GM18505 (cell line): Measurements from ENCODE around the gene TGM2.

Source experiments
- ATAC-seq: cut with Tn5 transposase; IDR thresholded peaks from one replicate; pipeline ENCODE4 v1.9.1; 2021; ENCODE audit not compliant: unreplicated experiment
- POLR2A ChIP-seq: IDR thresholded peaks from 4 replicates; pipeline ENCODE4 v1.6.1; 2011; ENCODE audit warnings: borderline replicate concordance; ENCODE audit not compliant: insufficient read depth, insufficient read length; ENCODE audit errors: extremely low read depth

Gene TGM2

DNA sequence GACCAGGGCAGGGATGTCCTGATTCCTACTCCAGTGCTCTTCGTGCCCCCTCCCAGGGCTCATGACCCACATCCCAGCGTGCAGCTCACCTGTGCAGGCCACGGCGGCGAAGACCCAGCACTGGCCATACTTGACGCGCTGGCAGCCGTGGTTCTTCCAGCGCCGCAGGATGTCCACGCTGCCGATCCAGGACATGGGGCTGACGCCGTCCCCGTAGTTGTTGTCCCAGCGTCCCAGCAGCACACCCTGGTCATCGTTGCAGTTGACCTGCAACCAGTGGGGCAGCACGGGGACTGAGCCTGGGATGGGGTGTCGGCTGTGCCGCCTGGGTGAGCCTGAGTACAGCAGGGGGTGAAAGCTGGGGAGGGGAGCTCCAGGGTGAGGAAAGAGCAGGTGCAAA, 18.4 kb downstream of the TGM2 start:
- no peak for TF ChIP-seq POLR2A
- ATAC-seq: no peak

DNA sequence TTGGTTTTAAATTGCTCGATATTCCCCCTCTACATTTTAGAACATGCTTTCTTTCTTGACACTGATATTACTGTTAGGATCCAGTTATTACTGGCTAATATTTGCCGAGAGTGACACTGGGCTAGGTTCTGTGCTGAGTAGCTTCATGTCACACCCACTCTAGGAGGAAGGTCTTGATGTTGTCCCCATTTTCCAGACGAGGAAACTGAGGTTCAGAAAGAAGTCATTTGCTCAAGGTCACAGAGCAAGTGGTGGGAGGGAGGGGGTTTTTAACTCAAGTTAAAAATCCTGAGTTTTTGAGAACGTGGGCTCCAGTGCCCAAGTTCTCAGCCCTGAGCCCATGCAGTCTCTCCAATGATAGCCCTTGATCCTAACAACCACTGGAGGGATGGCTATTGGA, 18.9 kb downstream of the TGM2 start:
- no peak for ATAC-seq
- TF ChIP-seq POLR2A: no peak

DNA sequence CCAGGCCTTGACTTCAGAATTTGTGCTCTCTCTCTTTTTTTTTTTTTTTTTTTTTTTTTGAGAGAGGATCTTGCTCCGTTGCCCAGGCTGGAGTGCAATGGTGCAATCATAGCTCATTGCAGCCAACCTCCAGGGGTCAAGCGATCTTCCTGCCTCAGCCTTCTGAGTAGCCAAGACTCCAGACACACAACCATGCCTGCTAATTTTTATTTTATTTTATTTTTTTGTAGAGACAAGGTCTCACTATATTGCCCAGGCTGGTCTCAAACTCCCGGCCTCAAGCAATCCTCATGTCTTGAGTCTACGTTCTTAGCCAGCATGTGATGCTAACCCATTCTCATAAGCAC, 19.4 kb downstream of the TGM2 start:
- no peak for TF ChIP-seq POLR2A
- no peak for ATAC-seq

- TF ChIP-seq POLR2A: no peak
- ATAC-seq: no peak
Observed at GRCh38 chr20:38144974-38145728, 19.9 kb downstream of the TGM2 start.

GRCh38 chr20:38144598-38144973, 20.5 kb downstream of the TGM2 start:
- no peak for ATAC-seq
- TF ChIP-seq POLR2A: no peak

- ATAC-seq: no peak
- TF ChIP-seq POLR2A: no peak
Observed at GRCh38 chr20:38143646-38144554, 21.2 kb downstream of the TGM2 start.

DNA sequence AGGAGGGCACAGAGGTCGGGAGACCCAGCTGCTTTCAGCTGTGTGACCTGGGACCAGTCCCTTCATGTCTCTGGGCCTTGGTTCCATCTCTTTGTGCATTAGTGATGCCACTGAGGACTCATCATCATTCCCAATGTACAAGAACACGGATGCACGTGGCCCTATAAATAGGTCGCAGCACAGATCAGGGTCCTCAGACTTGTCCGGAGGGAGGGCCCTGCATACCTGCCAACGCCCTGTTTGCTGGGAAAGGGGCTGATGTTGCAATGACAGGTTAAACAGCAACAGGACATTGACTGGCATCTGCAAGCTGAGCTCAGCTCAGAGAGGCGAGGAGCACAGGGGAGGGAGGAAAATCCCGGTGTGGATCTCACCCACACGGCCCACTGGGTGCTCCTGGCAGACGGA, 21.8 kb downstream of the TGM2 start:
- no peak for TF ChIP-seq POLR2A
- no peak for ATAC-seq

DNA sequence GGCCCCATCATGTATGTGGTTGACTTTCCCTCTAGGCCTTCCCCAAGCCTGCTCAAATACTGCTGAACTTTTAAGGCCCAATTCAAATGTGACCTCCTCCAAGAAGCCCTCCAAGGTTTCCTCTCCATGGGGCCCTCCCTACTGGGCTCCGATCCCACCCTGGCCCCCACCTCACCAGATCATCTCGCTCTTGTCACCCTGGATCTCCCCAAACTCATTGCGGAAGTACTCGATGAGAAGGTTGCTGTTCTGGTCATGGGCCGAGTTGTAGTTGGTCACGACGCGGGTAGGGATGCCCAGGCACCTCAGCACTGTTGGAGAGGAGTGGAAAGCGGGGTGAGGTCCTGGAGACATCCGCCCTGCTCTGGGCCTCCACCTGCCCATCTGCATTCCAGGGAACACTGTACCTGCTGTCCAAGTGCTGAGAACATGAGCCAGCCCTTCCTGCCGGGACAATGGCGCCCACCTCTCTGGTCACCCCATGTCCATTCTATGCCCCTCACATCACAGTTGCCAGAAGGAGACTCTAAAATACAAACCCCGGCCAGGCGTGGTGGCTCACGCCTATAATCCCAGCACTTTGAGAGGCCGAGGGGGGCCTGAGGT, 23.1 kb downstream of the TGM2 start:
- no peak for TF ChIP-seq POLR2A
- ATAC-seq: no peak

DNA sequence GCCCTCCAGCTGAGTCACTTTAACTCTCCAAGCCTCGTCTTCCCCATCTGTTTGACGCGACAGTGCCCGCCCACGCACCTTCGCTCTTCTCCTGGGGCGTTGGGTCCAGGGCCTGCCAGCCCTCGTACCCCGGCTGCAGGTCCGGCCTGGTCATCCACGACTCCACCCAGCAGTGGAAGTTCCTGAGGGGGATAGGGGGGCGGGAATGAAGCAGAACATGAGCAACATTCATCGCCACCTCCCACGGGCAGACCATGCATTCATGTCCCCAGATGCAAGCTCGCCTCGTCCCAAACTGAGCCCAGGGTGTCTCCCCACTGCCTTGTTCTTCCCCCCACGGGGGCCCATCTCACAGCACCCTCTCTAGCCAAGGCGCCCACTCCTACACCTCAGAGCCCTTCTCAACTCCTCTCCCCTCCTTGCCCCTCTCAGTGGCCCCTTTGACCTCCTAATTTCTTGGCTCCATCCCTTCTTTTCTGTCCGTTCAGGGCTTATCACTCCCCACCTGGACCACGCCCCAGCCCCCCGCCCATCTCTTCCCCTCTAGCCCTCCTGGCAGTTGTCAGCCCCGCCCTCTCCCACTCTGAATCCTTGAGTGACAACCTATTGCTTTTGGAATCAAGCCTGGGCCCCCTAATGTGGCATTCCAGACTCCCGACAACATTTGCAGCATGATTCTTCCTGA, 23.7 kb downstream of the TGM2 start:
- ATAC-seq: no peak
- TF ChIP-seq POLR2A: no peak

DNA sequence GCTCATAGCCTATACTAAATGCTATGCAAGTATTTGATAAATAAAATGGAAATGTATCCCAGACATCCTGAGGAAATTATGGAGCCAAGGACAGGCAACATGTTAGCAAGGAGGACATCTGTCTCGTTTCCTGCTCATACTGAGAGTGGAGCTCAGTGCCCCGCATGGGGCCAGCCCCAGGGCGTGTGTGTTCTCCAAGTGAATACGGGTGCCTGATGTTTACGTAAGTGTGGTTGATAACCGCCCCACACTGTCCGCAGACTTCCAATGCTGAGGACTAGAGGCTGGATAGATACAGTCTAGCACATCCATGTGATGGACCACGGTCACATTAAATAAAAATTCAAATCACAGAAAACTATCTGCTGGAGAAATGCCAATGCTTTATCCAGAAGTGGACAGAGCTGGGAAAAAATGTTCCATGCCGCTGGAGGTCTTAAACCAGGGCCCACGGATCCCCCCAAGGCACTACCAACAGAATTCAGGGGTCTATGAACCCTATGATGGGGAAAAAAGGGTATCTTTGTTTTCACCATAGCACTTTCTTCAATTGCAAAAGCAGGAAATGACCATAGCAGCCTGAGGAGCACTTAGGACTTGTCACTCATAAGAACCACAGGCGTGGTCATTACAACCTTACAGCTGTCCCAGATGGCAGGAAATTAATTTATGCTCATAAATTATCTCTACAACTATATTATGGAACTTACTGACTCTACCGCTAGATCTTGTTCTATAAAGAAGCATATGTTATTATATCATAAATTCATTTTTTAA, 24.9 kb downstream of the TGM2 start:
- TF ChIP-seq POLR2A: no peak

DNA sequence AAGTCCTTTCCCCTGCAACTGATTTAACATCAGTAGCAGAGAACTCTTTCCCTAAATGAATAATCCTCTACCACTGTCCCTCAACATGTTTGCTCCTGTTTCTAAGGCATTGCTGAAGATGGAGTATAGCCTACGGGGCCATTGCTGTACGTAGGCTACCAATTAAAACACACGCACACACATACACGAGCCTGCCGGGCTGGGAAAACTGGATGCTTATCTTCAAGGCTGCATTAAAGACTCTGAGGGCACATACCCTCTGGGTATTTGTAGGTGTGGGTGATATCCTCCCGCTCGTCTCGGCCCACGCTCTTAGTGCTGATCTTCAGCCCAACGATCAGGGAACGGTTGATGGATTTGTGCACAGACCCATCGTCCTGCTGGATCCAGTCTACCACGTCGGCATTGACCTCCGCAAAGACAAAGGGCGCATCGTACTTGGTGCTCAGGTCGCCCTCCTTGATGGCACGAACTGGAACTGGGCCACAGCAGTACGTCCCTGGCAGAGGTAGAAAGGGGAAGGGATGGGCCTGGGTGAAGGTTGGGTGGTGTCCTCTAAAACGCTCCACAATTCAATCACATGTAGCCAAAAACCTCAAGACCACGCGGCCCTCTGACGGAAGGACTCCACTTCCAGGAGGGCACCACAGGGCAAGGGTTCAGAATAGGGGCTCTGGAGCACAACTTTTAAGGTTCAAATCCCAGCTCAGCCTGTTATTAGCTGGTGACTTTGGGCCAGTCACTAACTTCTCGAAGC, 25.7 kb downstream of the TGM2 start:
- TF ChIP-seq POLR2A: no peak
- no peak for ATAC-seq

More for the DNA sequence above, 24.9 kb downstream of the TGM2 start:
- no peak for ATAC-seq

DNA sequence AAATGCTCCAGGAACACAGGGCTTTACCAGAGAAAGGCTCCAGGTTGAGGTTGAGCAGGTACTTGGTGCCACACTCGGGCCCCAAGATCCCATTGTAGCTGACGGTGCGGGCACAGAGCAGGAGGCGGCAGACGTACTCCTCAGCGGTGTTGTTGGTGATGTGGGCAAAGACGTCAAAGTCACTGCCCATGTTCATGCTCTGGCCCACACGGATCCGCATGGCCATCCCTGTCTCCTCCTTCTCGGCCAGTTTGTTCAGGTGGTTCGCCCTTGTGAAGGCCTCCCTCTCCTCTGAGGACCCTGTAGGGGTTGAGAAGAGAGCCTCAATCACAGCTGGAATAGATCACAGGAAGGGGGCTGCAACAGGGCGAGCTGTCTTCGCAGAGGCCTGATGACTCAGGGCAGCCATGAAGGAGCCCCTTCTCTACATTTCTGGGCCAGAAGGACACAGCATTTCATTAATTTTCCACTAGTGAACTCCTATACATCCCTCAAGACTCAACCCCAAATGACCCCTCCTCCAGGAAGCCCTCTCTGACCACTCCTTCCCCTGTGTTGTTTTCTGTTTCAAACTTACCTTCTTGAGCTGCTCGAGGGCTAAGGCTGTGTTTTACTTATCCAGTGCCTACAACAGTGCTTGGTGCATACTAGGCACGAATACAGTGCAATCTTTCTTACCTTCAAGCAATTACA, 26.8 kb downstream of the TGM2 start:
- ATAC-seq: no peak
- no peak for TF ChIP-seq POLR2A

GRCh38 chr20:38137441-38138037, 27.5 kb downstream of the TGM2 start:
- no peak for TF ChIP-seq POLR2A
- no peak for ATAC-seq
